GM21786 (cell line): ENCODE measurements around the gene PIAS1.
A peak's percentile ranks its signal among the peaks of the same experiment; 100 is the strongest.
"Not testable (repeated sequence)": the region's sequence is repeated elsewhere in the genome, so short reads cannot be mapped to it uniquely, and the experiment has no call there.

ENCODE experiments used
- ATAC-seq: cut with Tn5 transposase; IDR thresholded peaks from one replicate; pipeline ENCODE4 v1.9.1; 2021; ENCODE audit not compliant: unreplicated experiment

The PIAS1 gene

GRCh38 chr15:68201153-68201878 lies 147.2 kb downstream of the PIAS1 start:
- ATAC-seq: no peak

DNA sequence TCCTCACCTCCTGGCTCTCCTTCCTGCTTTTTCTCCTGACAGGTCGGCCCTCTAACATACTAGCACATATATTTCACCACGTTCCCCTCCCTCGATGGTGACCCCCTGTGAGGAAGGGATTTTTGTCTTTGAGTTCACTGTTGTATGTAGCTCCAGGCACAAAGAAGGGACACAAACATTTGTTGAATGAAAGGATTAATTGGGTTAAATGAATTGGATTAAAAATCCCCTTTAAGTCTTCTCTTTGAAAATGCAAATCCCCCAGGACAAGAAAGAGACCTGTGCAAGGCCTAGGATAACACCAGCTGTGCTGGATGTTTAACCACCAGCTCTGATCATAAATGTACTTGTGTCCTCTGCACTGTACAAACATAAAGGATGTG lies 147.8 kb downstream of the PIAS1 start:
- ATAC-seq: no peak

- not testable (repeated sequence) for ATAC-seq
Measured at GRCh38 chr15:68202994-68203393, 148.9 kb downstream of the PIAS1 start.

- ATAC-seq: no peak
Measured at GRCh38 chr15:68203486-68203885, 149.4 kb downstream of the PIAS1 start.

DNA sequence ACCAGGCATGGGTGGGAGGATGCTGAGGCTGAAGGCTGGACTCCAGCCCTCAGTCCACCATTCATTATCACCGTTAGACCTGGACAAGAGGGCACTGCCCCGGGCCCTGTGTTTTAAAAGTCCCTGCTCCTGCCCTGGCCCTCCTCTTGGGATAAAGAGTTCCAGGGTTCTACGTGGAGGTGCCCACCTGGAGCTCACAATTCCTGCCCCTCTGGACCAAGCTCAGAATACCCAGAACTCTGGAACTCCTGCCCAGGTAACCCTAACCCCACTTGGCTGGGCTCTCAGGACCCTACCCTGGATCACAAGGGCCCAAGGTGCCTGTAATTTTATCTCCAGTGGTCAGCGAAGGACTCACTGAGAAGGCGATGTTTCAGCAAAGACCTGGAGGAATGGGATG lies 149.8 kb downstream of the PIAS1 start:
- no peak for ATAC-seq

- no peak for ATAC-seq
Measured at GRCh38 chr15:68204361-68204760, 150.2 kb downstream of the PIAS1 start.

- ATAC-seq: no peak
Measured at GRCh38 chr15:68204776-68205557, 150.9 kb downstream of the PIAS1 start, which contains the start of gene CALML4. TSS of gene CALML4 (minus strand) at chr15:68205332. CDS start at chr15:68205247, 85 bp downstream.

GRCh38 chr15:68205558-68205944 lies 151.4 kb downstream of the PIAS1 start:
- ATAC-seq: no peak

GRCh38 chr15:68205954-68206539 lies 151.9 kb downstream of the PIAS1 start:
- ATAC-seq: no peak

DNA sequence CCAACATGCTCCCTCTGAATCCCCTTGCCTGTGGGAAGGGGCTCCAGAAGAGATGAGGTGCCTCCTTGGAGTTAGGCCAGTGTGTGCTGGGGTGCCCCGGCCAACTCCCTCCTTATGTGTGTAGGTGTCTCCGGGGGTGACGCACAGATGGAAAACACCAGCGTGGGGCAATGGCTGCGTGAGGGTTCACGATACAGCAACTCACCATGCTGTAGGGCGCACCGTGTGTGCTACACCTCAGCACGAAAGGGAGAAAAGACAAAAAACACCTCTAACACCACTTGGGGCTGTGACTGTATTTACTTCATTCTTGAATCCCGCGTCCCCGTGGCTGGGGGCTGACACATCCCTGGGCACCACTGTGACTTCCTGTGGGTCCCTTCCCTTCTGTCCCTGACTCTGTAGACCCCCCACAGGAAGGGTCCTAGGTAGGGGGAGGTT lies 152.6 kb downstream of the PIAS1 start:
- ATAC-seq: no peak

- no peak for ATAC-seq
Measured at GRCh38 chr15:68207176-68207935, 153.2 kb downstream of the PIAS1 start.

DNA sequence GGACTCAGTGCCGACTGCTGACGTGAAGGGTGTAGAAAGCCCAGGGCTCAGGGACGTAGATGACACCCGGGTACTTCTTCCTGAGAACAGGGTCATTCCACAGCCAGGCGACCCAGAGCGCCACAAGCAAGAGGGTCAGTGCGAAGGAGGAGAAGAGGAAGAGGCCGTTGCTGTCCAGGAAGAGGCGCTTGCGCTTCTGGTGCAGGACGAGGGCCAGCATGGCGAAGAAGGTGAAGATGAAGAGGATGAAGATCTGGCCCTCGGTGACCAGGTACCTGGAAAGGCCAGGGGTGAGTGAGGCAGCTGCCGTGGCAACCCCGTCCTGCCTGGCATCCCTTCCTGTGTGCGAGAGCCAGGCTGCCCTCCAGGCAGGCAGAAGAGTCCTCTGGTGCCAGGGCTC lies 154.0 kb downstream of the PIAS1 start:
- ATAC-seq: no peak

DNA sequence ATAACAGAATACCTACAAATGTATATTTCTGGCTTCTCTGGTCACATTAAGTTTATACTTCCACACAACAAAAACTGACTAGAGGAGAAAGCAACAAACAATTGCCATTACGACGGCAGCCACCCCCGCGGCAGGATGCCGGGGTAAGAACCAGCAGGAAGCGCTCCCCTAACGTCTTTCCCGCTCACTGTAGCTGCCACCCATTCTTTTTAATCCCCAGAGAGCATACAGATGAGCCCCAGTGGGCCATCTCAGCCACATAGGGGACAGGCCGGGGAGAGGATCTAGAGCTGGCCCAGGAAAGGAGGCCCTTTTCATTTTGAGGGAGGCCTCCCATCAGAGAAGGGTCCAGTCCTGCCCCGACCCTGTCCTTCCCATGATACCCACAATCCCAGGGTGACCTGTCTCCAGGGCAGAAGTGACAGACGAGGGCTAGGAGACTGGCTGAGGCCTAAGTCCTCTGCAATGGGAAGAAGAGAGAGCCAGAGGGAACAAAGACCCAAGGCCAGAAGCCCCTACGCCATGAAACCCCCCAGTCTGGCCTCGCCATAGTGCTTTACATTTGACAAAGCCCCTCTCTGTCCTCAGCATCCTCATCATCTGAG lies 154.6 kb downstream of the PIAS1 start:
- no peak for ATAC-seq

- ATAC-seq: peak; percentile 13
Measured at GRCh38 chr15:68209272-68209671, 155.2 kb downstream of the PIAS1 start.

DNA sequence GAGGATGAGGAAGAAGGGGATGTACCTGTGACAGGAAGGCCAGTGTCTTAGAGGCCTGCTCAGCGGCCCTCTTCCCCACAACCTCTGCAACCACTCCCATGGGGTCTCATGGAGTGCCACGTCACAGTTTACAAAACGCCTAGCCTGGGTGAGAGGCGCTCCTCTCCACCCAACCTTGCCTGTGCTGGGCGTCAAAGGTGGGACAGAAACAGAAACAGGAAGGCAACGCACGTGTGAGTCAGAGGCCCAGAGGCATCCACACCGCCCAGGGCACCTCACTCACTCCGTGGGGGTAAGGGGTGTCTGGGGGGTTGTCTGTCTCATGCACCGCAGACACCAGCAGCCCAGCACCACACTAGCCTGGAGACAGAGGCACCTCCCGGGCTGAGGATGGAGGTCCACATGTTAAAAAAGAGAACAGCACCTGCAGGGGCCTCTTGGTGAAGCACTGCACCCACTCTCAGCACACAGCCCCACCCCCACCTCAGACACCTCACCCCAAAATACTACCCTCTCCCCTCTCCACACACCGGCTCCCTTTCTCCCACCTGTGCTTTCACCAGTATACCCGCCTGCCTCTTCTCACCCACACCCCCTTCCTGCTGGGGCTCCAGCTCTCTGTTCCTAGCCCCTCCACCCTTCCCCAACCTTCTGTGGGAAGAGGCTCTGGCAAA lies 155.8 kb downstream of the PIAS1 start:
- peak; percentile 50 for ATAC-seq

GRCh38 chr15:68210409-68210756 lies 156.3 kb downstream of the PIAS1 start:
- ATAC-seq: no peak

- no peak for ATAC-seq
Measured at GRCh38 chr15:68210821-68211655, 156.9 kb downstream of the PIAS1 start.

DNA sequence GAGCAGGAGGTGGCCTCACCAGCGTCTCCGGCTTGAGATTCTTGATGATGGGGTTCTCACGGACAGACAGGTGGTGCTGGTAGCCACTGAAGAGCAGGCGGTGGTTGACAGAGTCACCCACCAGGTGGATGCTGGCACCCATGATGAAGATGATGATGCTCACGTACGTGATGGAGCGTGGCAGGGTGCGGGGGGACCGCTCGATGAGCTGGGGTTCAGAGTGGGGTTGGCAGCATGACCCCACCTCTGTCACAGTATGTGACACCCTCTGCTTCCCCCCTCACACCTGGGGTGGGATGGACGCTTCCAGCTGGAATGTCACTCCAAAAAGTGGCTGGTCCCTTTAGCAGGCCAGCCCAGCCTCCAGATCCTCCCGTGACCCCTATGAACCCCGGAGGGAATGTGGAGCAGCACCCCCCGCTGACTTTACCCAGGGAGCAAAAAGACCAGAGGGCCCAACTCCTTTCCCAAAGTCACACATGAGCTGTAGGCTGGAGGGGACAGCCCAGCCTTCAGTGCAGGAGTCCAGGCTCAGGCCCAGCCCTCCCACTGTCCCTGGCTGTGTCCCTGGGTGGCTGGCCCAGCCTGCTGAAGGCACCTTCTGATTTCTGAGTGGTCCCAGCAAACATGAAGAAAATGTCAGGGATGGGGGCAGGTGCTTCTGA lies 157.7 kb downstream of the PIAS1 start:
- ATAC-seq: no peak

- not testable (repeated sequence) for ATAC-seq
Measured at GRCh38 chr15:68213491-68213845, 159.4 kb downstream of the PIAS1 start.
